ENCODE data around the gene ADORA1. TPM values are rescaled to one million over a fixed set of nuclear protein-coding genes. Genes with fewer than 3 reads are reported as not detected.

ADORA1 gene
- polyA plus RNA-seq, 3 donors: 0.13 to 1.1 TPM; not detected in 1

- Histone ChIP-seq H3K4me1 (ENCODE audit: control insufficient read depth in 1 of 2, insufficient read depth in 2 of 2, low read length in 2 of 2) (peaks cover 8 to 25% of the 10 kb centered on the region in 2 donors), H3K4me3 (replicated peaks in 1 of 3; ENCODE audit: low read depth in 2 of 3, low read length in 3 of 3) (no peak overlapping the region), H4K20me1 (ENCODE audit: insufficient read depth, low read length) (no peaks in the 10 kb centered on the region), H3K27ac (ENCODE audit: low read depth in 1 of 2, low read length in 2 of 2) (no peak overlapping the region), H3K4me2 (replicated peaks; ENCODE audit: extremely low read depth, low read length, poor library complexity, severe bottlenecking) (no peak overlapping the region), H3K79me2 (ENCODE audit: insufficient read depth, low read length) (no peaks in the 10 kb centered on the region), H3K36me3 (replicated peaks in 1 of 2; ENCODE audit: control insufficient read depth in 1 of 2, insufficient read depth in 2 of 2, low read length in 2 of 2) (no peaks in the 10 kb centered on the region), H3K9ac (ENCODE audit: insufficient read depth, low read length, poor library complexity, severe bottlenecking) (no peak overlapping the region), H3K27me3 (ENCODE audit: control insufficient read depth in 2 of 2, insufficient read depth in 2 of 2, low read length in 2 of 2) (no peaks in the 10 kb centered on the region), H2AFZ (ENCODE audit: insufficient read depth, low read depth, low read length, poor library complexity, severe bottlenecking) (no peak overlapping the region), H3K9me3 (replicated peaks in 1 of 2; ENCODE audit: control insufficient read depth in 1 of 2, insufficient read depth in 1 of 2, low read length in 2 of 2) (no peaks in the 10 kb centered on the region)
- Mint-ChIP-seq H3K4me3 (no peak overlapping the region), H3K36me3 (no peaks in the 10 kb centered on the region), H3K27ac (no peak overlapping the region), H3K27me3 (ENCODE audit: low read depth in 3 of 3) (peaks cover 7 to 16% (median 14%) of the 10 kb centered on the region in 3 donors), H3K9me3 (peaks cover 0 to 6% (median 0%) of the 10 kb centered on the region in 7 donors), H3K4me1 (peaks cover 32% of the 10 kb centered on the region)
- DNase-seq: no peak
- TF ChIP-seq, protein P1, sequence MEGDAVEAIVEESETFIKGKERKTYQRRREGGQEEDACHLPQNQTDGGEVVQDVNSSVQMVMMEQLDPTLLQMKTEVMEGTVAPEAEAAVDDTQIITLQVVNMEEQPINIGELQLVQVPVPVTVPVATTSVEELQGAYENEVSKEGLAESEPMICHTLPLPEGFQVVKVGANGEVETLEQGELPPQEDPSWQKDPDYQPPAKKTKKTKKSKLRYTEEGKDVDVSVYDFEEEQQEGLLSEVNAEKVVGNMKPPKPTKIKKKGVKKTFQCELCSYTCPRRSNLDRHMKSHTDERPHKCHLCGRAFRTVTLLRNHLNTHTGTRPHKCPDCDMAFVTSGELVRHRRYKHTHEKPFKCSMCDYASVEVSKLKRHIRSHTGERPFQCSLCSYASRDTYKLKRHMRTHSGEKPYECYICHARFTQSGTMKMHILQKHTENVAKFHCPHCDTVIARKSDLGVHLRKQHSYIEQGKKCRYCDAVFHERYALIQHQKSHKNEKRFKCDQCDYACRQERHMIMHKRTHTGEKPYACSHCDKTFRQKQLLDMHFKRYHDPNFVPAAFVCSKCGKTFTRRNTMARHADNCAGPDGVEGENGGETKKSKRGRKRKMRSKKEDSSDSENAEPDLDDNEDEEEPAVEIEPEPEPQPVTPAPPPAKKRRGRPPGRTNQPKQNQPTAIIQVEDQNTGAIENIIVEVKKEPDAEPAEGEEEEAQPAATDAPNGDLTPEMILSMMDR (IDR thresholded peaks at IDR 0.05): no peak
- WGBS (ENCODE audit: insufficient coverage): 93% methylated on average over 9 of the region's 11 CpGs
- intact Hi-C loops (cut with micrococcal nuclease): no loop called here
These were observed 40.3 kb upstream of the ADORA1 start for GRCh38 chr1:203086992-203087763.

DNA sequence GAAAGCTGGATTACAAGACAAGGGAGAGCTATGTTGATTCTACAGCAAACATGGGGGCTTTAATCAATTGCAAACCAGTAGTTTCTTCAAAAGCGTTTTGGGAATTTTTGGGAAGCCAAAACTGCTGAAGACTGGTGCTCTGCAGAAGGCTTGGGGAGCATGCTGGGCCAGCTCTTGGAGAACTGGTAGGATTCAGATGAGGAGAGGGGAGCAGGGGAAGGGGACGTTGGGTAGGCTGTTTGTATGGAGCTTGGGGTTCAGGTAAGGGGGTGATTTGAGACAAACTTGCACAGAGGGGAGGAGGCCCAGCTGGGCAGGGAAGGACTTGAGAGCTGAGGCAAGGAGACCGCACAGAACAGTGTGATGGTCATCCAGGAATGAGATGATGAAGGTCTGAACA lies 39.1 kb upstream of the ADORA1 start:
- Histone ChIP-seq H2AFZ (ENCODE audit: insufficient read depth, low read depth, low read length, poor library complexity, severe bottlenecking) (no peak overlapping the region), H3K4me3 (replicated peaks in 1 of 3; ENCODE audit: low read depth in 2 of 3, low read length in 3 of 3) (no peak overlapping the region), H3K4me2 (replicated peaks; ENCODE audit: extremely low read depth, low read length, poor library complexity, severe bottlenecking) (no peak overlapping the region), H3K9me3 (replicated peaks in 1 of 2; ENCODE audit: control insufficient read depth in 1 of 2, insufficient read depth in 1 of 2, low read length in 2 of 2) (no peaks in the 10 kb centered on the region), H3K4me1 (ENCODE audit: control insufficient read depth in 1 of 2, insufficient read depth in 2 of 2, low read length in 2 of 2) (peaks cover 0 to 13% of the 10 kb centered on the region in 2 donors), H3K27me3 (ENCODE audit: control insufficient read depth in 2 of 2, insufficient read depth in 2 of 2, low read length in 2 of 2) (no peaks in the 10 kb centered on the region), H3K79me2 (ENCODE audit: insufficient read depth, low read length) (no peaks in the 10 kb centered on the region), H4K20me1 (ENCODE audit: insufficient read depth, low read length) (no peaks in the 10 kb centered on the region), H3K9ac (ENCODE audit: insufficient read depth, low read length, poor library complexity, severe bottlenecking) (no peak overlapping the region), H3K36me3 (replicated peaks in 1 of 2; ENCODE audit: control insufficient read depth in 1 of 2, insufficient read depth in 2 of 2, low read length in 2 of 2) (no peaks in the 10 kb centered on the region), H3K27ac (ENCODE audit: low read depth in 1 of 2, low read length in 2 of 2) (no peak overlapping the region)
- no peaks in the 10 kb centered on the region for H3K36me3 Mint-ChIP-seq
- DNase-seq: no peak
- 100% methylated on average over 3 of the region's 3 CpGs for WGBS (ENCODE audit: insufficient coverage)
- peaks cover 1 to 11% (median 3%) of the 10 kb centered on the region in 7 donors for H3K9me3 Mint-ChIP-seq
- no peak overlapping the region for H3K4me3 Mint-ChIP-seq
- intact Hi-C loops (cut with micrococcal nuclease): no loop called here
- H3K27ac Mint-ChIP-seq: no peak overlapping the region
- H3K4me1 Mint-ChIP-seq: peaks cover 19% of the 10 kb centered on the region
- TF ChIP-seq, protein P1 (IDR thresholded peaks at IDR 0.05): no peak
- H3K27me3 Mint-ChIP-seq (ENCODE audit: low read depth in 3 of 3): peaks cover 11 to 22% (median 14%) of the 10 kb centered on the region in 3 donors

All from CD14-positive monocyte (primary cell).